ENCODE measurements around the gene NRG3.

DNA sequence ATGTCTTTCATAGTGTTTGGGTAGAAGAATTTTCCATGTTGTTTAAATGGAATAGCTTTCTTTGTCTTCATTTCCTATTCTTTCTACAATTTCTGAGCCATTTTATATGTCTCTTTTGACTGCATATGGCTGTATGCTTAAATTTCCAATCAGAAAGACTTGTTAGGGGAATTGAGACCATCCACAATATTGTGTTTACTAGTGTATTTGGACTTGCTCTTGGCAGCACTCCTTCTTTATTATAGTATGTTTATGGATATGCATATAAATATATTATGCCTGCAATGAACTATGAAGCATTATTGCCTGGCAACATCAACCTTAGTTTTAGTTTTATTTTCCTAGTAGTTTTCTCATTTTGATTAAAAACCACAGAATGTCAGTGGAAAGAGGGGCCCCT lies 92.7 kb downstream of the NRG3 start:
- TF ChIP-seq, protein P1, sequence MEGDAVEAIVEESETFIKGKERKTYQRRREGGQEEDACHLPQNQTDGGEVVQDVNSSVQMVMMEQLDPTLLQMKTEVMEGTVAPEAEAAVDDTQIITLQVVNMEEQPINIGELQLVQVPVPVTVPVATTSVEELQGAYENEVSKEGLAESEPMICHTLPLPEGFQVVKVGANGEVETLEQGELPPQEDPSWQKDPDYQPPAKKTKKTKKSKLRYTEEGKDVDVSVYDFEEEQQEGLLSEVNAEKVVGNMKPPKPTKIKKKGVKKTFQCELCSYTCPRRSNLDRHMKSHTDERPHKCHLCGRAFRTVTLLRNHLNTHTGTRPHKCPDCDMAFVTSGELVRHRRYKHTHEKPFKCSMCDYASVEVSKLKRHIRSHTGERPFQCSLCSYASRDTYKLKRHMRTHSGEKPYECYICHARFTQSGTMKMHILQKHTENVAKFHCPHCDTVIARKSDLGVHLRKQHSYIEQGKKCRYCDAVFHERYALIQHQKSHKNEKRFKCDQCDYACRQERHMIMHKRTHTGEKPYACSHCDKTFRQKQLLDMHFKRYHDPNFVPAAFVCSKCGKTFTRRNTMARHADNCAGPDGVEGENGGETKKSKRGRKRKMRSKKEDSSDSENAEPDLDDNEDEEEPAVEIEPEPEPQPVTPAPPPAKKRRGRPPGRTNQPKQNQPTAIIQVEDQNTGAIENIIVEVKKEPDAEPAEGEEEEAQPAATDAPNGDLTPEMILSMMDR (IDR thresholded peaks at IDR 0.05): no peak
- TF ChIP-seq EZH2 (IDR thresholded peaks at IDR 0.05; ENCODE audit: borderline replicate concordance, insufficient read depth, low read depth, low read length, poor library complexity, severe bottlenecking): no peak
